Karpas-422 (cell line): ENCODE results near the gene MPDU1. TPM values are rescaled to one million over a fixed set of nuclear protein-coding genes. Genes with fewer than 3 reads are reported as not detected.

Experiments used
- DNase-seq: peaks from one replicate; pipeline ENCODE4 v3.0.0-alpha.2; 2015
- H2AFZ ChIP-seq: fragments of 200-600 bp; sonication (generic); 2 replicates; pipeline ENCODE4 v1.6.1; 2014; ENCODE audit warnings: antibody characterized with exemption, low read length, mixed read lengths
- H3K27ac ChIP-seq: fragments of 200-600 bp; sonication (generic); 2 replicates; pipeline ENCODE4 v1.5.1; 2014; ENCODE audit warnings: mild to moderate bottlenecking, low read length, moderate library complexity
- H3K27me3 ChIP-seq: fragments of 200-600 bp; sonication (generic); 2 replicates; pipeline ENCODE4 v1.6.1; 2014; ENCODE audit warnings: low read length, mixed read lengths
- H3K36me3 ChIP-seq: fragments of 200-600 bp; sonication (generic); 2 replicates; pipeline ENCODE4 v1.6.1; 2014; ENCODE audit warnings: low read length, mixed read lengths; ENCODE audit not compliant: insufficient read depth
- H3K4me1 ChIP-seq: fragments of 200-600 bp; sonication (generic); 2 replicates; pipeline ENCODE4 v1.6.1; 2014; ENCODE audit warnings: mild to moderate bottlenecking, low read length, mixed read lengths
- H3K4me2 ChIP-seq: fragments of 200-600 bp; sonication (generic); 2 replicates; pipeline ENCODE4 v1.6.1; 2014; ENCODE audit warnings: low read length, low read depth, mild to moderate bottlenecking; ENCODE audit not compliant: poor library complexity, severe bottlenecking
- H3K4me3 ChIP-seq: fragments of 200-600 bp; sonication (generic); 2 replicates; pipeline ENCODE4 v1.5.1; 2014; ENCODE audit warnings: mild to moderate bottlenecking, antibody characterized with exemption, low read length, mixed read lengths
- H3K79me2 ChIP-seq: fragments of 200-600 bp; sonication (generic); 2 replicates; pipeline ENCODE4 v1.6.1; 2014; ENCODE audit warnings: mild to moderate bottlenecking, low read length, mixed read lengths
- H3K9ac ChIP-seq: fragments of 200-600 bp; sonication (generic); 2 replicates; pipeline ENCODE4 v1.6.0; 2014; ENCODE audit warnings: low read length
- H3K9me2 ChIP-seq: fragments of 200-600 bp; sonication (generic), shearing (Covaris generic); replicated peaks from 2 replicates; pipeline ENCODE4 v1.6.0; 2014; ENCODE audit warnings: mild to moderate bottlenecking, low read length, moderate library complexity; ENCODE audit not compliant: insufficient read depth
- H3K9me3 ChIP-seq: fragments of 300-700, 200-600 bp; sonication (generic); 2 replicates; pipeline ENCODE4 v1.6.1; 2014; ENCODE audit warnings: low read length, mixed read lengths
- H4K20me1 ChIP-seq: fragments of 200-600 bp; sonication (generic); 2 replicates; pipeline ENCODE4 v1.6.1; 2014; ENCODE audit warnings: mild to moderate bottlenecking, antibody characterized with exemption, low read length, low read depth; ENCODE audit not compliant: insufficient read depth
- total RNA-seq: library from RNA; depleted of rRNA; stranded (reverse); fragments of >200 nt; shearing (Covaris generic); gene quantifications from 2 replicates; pipeline ENCODE4 v1.2.3, GENCODE V29; 2014; ENCODE audit warnings: low replicate concordance

MPDU1 gene
- total RNA-seq, 1 experiment from 2014 or later: 25.4 TPM

GRCh38 chr17:7575481-7575883 is 8.2 kb upstream of the MPDU1 start:
- H4K20me1 ChIP-seq: peaks cover 45% of the 10 kb centered on the region
- peak overlapping the region; percentile 81 for H3K4me2 ChIP-seq
- H3K27ac ChIP-seq: no peak overlapping the region; the same call in 1 of the 2 replicates
- DNase-seq: no peak
- H3K9me2 ChIP-seq: no peaks in the 10 kb centered on the region
- H3K36me3 ChIP-seq: peaks cover 58% of the 10 kb centered on the region
- peaks cover 67% of the 10 kb centered on the region for H3K4me1 ChIP-seq
- no peak overlapping the region for H2AFZ ChIP-seq
- no peaks in the 10 kb centered on the region for H3K9me3 ChIP-seq
- H3K4me3 ChIP-seq: no peak overlapping the region
- 0 out of 2 replicates have a peak overlapping the region, but pooled peaks have one; percentile 99 for H3K9ac ChIP-seq
- H3K27me3 ChIP-seq: no peaks in the 10 kb centered on the region
- peaks cover 38% of the 10 kb centered on the region for H3K79me2 ChIP-seq

- H3K79me2 ChIP-seq: peaks cover 38% of the 10 kb centered on the region
- H3K27ac ChIP-seq: no peak overlapping the region
- H3K4me3 ChIP-seq: no peak overlapping the region
- peak overlapping the region; percentile 81 for H3K4me2 ChIP-seq
- peaks cover 67% of the 10 kb centered on the region for H3K4me1 ChIP-seq
- peaks cover 45% of the 10 kb centered on the region for H4K20me1 ChIP-seq
- no peak overlapping the region for H2AFZ ChIP-seq
- H3K36me3 ChIP-seq: peaks cover 56% of the 10 kb centered on the region
- no peaks in the 10 kb centered on the region for H3K9me2 ChIP-seq
- no peak for DNase-seq
- no peak overlapping the region for H3K9ac ChIP-seq
- no peaks in the 10 kb centered on the region for H3K27me3 ChIP-seq
- H3K9me3 ChIP-seq: no peaks in the 10 kb centered on the region
Observed at GRCh38 chr17:7575959-7576358, 7.7 kb upstream of the MPDU1 start.

- Histone ChIP-seq H3K9me2 (no peaks in the 10 kb centered on the region), H4K20me1 (peaks cover 45% of the 10 kb centered on the region), H3K9me3 (no peaks in the 10 kb centered on the region), H3K27me3 (no peaks in the 10 kb centered on the region), H3K4me1 (peaks cover 62% of the 10 kb centered on the region), H3K4me2 (no peak overlapping the region), H3K27ac (no peak overlapping the region), H3K9ac (no peak overlapping the region), H3K36me3 (peaks cover 56% of the 10 kb centered on the region), H3K79me2 (peaks cover 34% of the 10 kb centered on the region), H3K4me3 (no peak overlapping the region), H2AFZ (no peak overlapping the region)
- DNase-seq: no peak
Observed at GRCh38 chr17:7576432-7576937, 7.2 kb upstream of the MPDU1 start.

- H3K4me3 ChIP-seq: no peak overlapping the region
- H3K79me2 ChIP-seq: peaks cover 28% of the 10 kb centered on the region
- peaks cover 45% of the 10 kb centered on the region for H4K20me1 ChIP-seq
- H3K9me2 ChIP-seq: no peaks in the 10 kb centered on the region
- H3K36me3 ChIP-seq: peaks cover 52% of the 10 kb centered on the region
- H2AFZ ChIP-seq: no peak overlapping the region
- H3K27ac ChIP-seq: no peak overlapping the region
- H3K4me1 ChIP-seq: peaks cover 63% of the 10 kb centered on the region
- H3K4me2 ChIP-seq: no peak overlapping the region
- no peak overlapping the region for H3K9ac ChIP-seq
- no peak for DNase-seq
- no peaks in the 10 kb centered on the region for H3K9me3 ChIP-seq
- no peaks in the 10 kb centered on the region for H3K27me3 ChIP-seq
Observed at GRCh38 chr17:7577327-7578199, 6.1 kb upstream of the MPDU1 start.

DNA sequence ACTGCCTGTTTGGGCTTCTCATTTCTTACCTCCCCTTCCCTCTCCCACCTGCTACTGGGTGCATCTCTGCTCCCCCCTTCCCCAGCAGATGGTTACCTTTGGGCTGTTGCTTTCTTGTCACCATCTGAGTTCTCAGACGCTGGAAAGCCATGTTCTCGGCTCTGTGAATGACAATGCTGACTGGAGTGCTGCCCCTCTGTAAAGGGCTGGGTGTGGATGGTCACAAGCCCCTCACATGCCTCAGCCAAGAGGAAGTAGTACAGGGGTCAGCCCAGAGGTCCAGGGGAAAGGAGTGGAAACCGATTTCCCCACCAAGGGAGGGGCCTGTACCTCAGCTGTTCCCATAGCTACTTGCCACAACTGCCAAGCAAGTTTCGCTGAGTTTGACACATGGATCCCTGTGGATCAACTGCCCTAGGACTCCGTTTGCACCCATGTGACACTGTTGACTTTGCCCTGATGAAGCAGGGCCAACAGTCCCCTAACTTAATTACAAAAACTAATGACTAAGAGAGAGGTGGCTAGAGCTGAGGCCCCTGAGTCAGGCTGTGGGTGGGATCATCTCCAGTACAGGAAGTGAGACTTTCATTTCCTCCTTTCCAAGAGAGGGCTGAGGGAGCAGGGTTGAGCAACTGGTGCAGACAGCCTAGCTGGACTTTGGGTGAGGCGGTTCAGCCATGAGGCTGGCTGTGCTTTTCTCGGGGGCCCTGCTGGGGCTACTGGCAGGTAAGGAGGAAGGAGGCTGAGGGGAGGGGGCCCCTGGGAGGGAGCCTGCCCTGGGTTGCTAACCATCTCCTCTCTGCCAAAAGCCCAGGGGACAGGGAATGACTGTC is 4.4 kb upstream of the MPDU1 start, which contains the start of gene CD68:
CD68 (plus strand) TSS at position 638 of the 833 bp plus-strand sequence; CDS start at position 678, 40 bp downstream.
- Histone ChIP-seq H3K4me3 (no peak within 1 kb of the TSS), H3K27me3 (no peaks in the 10 kb centered on the region), H3K9me2 (no peaks in the 10 kb centered on the region), H3K79me2 (peaks cover 14% of the 10 kb centered on the region), H4K20me1 (peaks cover 32% of the 10 kb centered on the region), H3K9ac (peak within 1 kb of the TSS; percentile 52), H3K4me1 (peaks cover 68% of the 10 kb centered on the region), H3K9me3 (no peaks in the 10 kb centered on the region), H3K4me2 (no peak within 1 kb of the TSS), H2AFZ (no peak within 1 kb of the TSS), H3K36me3 (peaks cover 38% of the 10 kb centered on the region), H3K27ac (peak within 1 kb of the TSS; percentile 85)
- peak; percentile 96 for DNase-seq

DNA sequence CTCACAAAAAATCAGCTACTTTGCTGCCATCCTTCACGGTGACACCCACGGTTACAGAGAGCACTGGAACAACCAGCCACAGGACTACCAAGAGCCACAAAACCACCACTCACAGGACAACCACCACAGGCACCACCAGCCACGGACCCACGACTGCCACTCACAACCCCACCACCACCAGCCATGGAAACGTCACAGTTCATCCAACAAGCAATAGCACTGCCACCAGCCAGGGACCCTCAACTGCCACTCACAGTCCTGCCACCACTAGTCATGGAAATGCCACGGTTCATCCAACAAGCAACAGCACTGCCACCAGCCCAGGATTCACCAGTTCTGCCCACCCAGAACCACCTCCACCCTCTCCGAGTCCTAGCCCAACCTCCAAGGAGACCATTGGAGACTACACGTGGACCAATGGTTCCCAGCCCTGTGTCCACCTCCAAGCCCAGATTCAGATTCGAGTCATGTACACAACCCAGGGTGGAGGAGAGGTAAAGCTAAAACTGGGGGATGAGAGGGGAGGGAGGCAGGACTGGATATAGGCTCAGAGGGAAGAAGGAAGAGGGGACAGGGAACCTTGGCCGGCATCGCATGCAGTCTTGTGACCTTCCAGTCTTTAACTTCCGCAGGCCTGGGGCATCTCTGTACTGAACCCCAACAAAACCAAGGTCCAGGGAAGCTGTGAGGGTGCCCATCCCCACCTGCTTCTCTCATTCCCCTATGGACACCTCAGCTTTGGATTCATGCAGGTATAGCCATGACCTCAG is 3.6 kb upstream of the MPDU1 start:
- H3K9ac ChIP-seq: peak overlapping the region; percentile 52
- H3K4me2 ChIP-seq: no peak overlapping the region
- H3K79me2 ChIP-seq: peaks cover 12% of the 10 kb centered on the region
- no peak overlapping the region for H3K4me3 ChIP-seq
- no peak overlapping the region for H2AFZ ChIP-seq
- peak overlapping the region; percentile 85 for H3K27ac ChIP-seq
- H4K20me1 ChIP-seq: peaks cover 24% of the 10 kb centered on the region
- peaks cover 67% of the 10 kb centered on the region for H3K4me1 ChIP-seq
- H3K9me3 ChIP-seq: no peaks in the 10 kb centered on the region
- no peaks in the 10 kb centered on the region for H3K27me3 ChIP-seq
- H3K36me3 ChIP-seq: peaks cover 30% of the 10 kb centered on the region
- no peak for DNase-seq
- H3K9me2 ChIP-seq: no peaks in the 10 kb centered on the region

GRCh38 chr17:7580604-7581575 is 2.8 kb upstream of the MPDU1 start:
- Histone ChIP-seq H3K4me2 (no peak overlapping the region), H3K4me3 (no peak overlapping the region)

More at GRCh38 chr17:7580604-7581575, 2.8 kb upstream of the MPDU1 start:
- H3K27ac ChIP-seq: no peak overlapping the region
- H3K9ac ChIP-seq: no peak overlapping the region
- H3K79me2 ChIP-seq: peaks cover 13% of the 10 kb centered on the region
- peaks cover 15% of the 10 kb centered on the region for H4K20me1 ChIP-seq
- DNase-seq: no peak
- H3K27me3 ChIP-seq: no peaks in the 10 kb centered on the region
- peaks cover 60% of the 10 kb centered on the region for H3K4me1 ChIP-seq
- no peak overlapping the region for H2AFZ ChIP-seq
- no peaks in the 10 kb centered on the region for H3K9me3 ChIP-seq
- H3K9me2 ChIP-seq: no peaks in the 10 kb centered on the region
- peaks cover 22% of the 10 kb centered on the region for H3K36me3 ChIP-seq
